GM18909 (cell line): ENCODE results near the gene ACSL6.

Experiments used
- ATAC-seq: cut with Tn5 transposase; IDR thresholded peaks from one replicate; pipeline ENCODE4 v1.9.1; 2021; ENCODE audit warnings: mild to moderate bottlenecking; ENCODE audit not compliant: unreplicated experiment, poor library complexity

ACSL6 gene

DNA sequence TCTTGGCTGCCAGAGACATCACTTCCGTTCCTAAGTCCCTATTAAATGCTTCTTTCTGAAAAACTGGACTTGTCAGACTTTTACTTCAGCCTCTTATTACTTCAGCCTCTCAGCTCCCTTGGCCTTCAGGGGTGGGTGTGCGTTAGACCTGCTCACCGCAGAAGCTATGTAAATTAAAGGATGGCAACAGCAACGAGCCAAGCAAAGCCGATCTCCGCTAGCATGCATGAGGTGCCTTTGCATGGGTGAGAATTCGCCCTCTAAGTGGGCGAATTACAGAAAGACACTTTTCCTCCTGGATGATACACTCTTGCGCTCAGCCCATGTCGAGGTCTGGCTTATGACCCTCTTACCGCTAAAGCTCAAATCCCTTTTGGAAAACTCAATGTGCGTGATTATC lies 38.1 kb upstream of the ACSL6 start:
- no peak for ATAC-seq

DNA sequence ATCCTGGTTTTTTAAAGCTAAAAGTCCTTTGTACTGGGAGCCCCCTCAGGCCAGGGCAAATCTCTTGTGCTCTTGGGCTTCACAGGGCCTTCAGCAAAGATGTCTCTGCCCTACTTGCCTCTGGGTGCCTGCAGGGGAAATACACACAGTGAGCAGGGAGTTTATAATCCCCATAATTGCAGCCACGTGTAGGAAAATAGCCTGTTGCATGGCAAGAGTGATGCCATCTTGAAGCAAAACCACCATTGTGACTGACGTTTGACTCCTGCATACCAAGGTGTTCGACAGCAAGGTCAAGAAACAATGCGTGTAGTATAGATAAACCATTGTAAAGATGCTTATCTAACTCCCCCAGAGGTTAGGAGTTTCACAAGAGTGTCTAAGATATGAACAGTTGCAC lies 37.6 kb upstream of the ACSL6 start:
- ATAC-seq = no peak

DNA sequence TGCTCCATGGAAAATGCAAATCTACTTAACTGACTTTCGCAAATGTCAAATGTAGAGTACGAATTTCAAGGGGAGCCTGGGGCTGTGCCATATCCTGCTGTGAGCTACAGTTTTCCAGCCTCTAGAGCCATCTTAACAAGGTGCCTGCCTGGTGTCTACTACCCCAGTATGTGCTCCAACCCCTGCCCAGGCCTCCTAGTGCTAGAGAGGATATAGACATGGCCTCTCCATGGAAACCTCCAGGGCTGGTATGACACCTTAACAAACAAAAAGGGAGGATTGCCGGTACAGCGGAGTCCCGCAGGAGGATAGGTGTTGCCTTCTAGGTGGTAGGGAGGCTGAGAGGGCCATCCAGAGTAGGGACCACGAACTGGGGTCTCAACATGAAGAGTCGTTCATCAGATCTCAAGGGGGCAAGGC lies 35.4 kb upstream of the ACSL6 start:
- ATAC-seq = no peak

DNA sequence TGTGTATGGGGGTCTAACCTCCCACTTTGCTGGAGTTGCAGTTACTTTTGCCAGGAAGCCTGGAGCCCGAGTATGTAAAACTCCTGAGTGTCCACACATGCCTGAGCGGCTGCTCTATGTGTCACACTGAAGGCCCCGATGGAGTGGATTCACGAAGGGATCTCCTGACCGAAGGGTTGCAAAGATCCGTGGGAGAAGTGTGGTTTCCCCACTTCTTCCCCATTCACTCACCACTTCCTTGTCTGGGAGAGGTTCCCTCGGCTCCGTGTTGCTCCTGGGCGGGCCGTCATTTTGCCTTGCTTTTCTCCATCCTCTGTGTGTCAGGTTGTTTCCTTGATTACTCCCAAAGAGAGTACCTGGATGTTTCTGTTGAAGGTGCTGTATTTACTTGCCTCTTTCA lies 32.7 kb upstream of the ACSL6 start:
- ATAC-seq = no peak

DNA sequence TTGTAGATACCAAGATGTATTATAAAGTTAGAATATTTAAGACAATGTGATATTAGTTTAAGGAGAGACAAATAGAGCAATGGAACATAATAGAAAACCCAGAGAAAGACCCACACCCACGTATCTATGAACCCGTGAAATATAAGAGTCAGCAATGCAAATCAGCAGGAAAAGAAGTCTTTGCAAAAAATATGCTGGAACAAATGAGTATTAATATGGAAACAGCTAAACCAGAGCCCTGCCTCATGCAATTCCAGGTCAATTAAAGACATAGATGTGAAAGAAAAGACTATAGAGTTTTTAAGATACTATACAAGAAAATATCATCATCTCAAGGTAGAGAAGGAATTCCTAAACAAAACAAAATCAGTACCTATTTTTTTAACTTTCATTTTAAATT lies 25.9 kb upstream of the ACSL6 start:
- no peak for ATAC-seq

DNA sequence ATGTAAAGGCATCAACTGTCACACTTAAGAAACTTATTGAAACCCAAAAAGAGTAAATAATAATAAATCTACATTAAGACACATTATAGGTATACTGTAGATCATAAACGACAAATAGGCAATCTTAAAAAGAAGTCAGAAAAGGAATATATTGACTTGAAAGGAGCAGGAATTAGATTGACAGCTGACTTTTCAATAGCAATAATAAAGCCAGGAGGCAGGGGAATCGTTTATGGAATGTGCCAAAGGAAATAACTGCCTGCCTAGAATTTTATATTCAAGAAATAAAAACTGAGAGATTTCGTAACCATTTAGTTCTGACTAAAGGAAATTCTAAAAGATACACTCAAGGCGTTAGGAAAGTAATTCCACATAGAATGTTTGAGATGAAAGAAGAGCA lies 21.7 kb upstream of the ACSL6 start:
- no peak for ATAC-seq

DNA sequence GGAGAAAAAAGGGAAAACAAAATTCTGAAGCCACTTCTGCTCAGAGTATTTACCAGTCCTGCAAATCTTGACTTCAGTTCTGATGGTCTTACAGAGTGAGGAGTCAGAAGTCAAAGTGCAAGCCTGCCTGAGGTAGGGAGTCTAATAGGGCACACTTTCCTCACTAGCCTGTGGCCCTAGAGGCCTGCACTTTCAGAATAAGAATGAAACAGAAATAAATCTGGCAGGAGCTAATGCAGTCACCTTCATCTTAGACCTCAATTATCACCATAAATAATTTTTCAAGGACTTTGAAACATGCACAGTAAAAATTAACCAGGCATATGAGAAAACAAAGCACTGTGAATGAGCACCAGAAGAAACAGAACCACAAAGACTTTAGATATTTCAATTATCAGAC lies 20.7 kb upstream of the ACSL6 start:
- no peak for ATAC-seq

DNA sequence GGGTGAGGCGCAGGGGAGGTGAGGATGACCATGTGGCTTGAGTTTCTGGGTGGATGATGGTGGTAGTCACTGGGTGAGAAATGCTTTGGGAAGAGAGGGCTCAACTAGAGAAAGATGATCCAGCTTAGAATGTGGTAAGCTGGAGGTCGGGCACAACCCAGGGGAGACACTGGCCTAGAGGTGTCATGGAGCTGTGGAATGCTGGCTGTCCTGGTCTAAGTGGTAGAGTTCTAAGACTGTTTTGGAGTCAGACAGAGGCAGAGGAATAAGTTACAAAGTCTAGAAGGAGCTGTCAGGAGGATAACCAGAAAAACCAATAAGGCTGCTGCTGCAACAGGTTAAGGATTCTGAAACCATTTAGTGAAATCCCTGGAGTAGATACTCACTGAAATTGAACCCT lies 19.2 kb upstream of the ACSL6 start:
- no peak for ATAC-seq

DNA sequence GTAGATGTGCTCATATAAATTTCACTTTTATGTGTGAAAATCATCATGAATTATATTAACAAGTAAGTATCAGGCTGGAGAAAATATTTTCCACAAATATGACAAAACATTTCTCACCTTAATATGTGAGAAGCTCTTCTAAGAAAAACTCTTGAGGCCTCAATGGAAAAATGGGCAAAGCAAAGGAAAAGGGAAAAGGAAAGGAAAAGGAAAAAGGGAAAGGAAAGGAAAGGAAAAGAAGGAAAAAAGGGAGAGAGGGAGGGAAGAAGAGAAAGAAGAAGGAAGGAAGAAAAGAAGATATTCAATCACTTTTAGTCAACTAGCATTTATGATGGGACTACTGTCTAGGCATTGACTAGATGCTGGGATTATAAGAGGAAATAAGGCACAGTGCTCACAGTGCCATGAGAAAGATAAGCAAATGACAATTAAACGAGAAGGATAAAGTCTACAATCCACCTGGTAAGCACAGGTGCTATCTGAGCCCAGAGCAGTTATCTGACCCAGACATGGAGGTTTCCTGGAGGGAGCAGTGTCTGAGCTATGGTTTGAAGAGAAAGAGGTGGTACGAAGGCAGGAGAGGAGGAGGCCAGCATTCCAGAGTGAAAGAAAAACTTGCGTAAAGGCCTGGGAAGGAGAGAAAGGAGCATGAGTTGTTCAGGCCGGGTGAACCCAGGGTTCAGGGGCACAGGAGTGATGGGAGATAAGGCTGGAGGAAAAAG lies 18.3 kb upstream of the ACSL6 start:
- ATAC-seq = no peak

DNA sequence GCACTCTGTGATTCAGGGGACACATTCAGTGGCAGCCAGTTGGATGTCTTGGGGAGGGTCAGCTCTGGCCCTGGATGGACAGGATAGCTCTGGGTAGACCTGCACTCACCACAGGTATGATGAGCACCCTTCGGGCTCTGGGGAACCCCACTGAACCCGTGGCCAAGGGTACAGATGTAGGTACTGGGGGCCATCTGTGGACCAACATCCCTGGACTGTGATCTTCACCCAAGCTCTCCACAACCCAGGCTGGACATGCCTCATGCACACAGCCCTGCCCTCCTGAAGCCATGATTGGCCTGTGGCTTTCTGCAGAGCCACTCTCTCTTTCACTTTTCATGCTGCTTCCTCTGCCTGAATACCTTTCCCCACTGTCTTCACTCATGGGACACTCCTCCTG lies 15.6 kb upstream of the ACSL6 start:
- no peak for ATAC-seq

DNA sequence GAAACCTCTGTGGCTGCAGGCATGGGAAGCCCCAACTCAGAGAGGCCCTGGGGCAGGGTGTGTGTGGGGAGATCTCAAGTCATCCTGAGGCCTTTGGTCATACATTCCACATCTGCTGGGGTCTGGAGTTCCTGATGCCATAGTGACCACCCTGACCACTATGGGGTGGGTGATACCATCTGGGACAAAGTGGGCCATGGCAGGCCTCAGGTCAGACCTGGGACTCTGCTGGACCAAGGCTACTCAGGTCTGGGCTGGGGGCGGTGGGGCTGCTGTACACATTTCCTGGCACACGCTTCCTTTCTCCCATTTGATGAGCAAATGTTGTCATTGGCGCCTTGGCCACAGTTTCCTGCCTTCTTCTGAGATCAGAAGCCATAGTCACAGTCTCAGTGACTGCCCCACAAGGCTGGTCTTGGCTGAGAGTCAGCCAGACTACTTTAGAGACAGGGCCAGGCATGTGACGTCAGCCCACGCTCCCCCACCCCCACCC lies 15.1 kb upstream of the ACSL6 start:
- no peak for ATAC-seq

DNA sequence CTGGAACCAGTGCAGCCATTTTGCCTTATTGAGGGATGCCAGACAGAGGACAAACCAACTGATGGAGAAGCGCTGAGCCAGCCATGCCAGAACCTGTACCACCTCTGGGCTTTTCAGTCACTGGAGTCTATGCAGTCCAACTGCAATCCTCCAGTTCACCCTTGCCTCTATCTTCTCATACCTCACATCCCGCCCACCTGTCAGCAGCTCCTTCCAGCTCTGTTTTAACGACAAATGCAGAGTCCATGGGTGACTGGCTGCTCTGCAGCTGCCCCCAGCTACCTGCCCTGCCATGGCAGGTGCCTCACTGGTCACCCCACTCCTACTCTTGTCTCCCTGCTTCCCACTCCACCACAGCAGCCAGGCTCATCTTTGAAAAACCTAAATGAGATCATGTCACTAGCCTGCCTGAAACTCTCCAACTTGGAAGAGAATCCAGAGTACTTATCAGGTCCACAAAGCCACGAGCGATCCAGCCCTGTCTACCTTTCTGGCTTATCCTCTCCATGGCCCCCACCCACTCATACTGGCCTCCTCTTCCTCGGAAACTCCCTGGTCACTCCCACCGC lies 14.0 kb upstream of the ACSL6 start:
- ATAC-seq = no peak

DNA sequence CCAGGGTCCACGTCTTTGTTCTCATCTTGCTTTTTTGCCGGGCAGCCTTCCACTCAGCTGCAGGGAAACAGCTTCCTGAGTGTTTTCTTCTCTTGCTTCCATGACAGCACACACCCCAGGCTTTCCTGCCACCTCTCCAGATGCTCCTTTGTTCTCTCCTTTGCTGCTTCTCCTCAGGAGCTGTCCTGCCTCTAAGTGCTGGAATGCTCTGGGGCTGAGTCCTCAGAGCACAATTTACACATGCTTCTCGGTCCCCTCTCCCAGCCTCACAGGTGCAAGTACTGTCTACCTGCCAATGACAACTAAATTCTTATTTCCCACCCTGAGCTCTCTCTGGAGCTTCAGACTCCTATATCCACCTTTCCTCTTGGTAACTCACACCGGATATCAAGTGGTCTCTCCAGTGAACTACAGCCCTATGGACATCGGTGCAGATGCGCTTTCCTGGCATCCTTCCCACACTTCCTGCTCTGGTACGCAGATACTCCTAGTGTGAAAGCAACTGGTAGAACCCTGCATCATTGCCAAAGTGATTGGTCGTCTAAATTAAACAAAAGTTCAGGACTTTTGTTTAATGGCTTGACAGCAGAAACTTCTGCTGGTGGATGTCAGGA lies 13.4 kb upstream of the ACSL6 start:
- ATAC-seq = no peak

DNA sequence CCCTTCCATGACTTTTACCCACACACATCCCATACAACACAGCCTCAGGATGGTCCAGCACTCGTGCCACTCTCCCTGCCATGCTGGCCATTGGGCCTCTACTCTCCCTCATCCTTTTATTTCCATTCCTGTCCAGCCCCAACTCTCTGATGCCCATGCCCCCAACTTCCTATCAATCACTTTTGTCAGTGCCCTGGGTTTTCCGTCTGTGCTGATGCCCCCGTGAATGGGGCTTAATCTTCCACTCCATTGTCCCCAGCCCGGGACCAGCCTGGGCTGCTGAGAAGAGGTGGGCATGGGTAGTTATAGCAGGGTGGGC lies 12.6 kb upstream of the ACSL6 start:
- no peak for ATAC-seq

DNA sequence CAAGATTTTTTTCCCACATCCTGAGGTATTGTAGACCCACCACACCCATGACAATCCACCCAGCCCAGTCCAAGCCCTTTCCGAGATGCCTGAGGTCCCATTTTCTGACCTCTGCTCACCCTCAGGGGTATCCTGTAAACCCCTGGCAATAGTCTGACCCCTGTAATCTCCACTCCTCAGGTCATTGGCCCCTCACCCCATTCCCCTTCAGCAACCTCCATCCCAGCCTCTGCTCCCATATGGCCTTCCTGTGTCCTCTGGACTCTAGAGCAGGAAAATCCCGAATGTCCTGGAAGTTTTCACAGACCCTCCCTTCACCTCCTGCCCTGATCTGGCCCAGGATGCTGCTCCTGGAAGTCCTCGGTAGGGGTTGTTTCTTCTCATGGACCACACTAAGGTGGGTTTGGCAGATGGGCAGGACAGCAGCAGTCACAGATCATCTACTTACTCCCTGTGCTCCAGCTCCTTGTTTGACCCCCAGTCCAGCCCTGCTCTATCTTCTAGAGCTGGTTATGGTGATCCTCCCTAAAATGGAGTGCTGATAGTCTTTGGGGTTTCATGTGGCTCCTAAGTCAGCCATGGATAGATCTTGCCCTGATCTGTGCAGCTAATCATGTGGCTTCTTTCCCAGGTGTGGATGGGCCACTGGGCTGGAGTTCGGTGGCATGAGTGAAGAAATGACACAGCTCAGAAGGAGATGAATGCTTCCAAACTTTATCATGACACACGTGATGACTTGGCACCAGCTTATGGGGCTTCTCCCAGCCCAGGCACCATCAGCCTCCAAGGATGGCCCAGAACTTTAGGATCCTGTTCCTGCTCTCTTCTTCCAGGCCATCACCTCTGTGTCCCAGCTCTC lies 12.0 kb upstream of the ACSL6 start:
- ATAC-seq = no peak

DNA sequence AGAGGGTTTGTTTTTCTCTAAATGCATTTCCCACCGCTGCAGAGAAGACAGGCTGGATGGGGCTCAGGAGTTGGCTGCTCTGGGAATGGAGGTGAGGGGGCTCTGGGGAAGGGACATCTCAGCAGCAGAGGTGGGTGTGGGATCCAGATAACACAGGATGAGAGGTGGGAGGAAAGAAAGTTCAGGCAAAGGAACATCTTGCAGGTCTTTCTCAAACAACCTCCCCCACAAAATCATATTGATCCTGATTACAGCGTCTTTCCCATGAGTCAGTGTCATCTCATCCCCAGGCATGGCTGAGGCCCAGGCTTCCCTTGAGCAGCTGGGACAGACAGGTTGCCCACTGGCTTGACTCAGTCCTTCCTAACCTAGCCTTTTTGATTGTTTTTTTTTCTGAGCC lies 11.3 kb upstream of the ACSL6 start:
- ATAC-seq = no peak

DNA sequence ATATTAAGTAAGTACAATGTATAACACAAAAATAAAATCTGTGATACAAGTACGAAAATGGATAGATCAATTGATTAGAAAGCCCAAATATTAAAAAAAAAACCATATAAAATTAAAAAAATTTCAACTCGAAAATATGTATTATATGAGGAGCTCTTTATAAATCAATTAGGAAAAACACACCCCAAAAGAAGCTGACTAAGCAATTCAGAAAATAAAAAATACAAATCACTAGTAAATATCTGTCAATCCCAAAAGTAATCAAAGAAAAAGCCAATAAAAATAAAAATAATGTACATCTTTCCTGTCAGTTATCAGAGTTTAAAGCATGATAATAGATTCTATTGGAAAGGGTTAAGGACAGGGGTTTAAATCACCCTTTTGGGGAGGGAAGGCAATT lies 10.2 kb upstream of the ACSL6 start:
- ATAC-seq = no peak

DNA sequence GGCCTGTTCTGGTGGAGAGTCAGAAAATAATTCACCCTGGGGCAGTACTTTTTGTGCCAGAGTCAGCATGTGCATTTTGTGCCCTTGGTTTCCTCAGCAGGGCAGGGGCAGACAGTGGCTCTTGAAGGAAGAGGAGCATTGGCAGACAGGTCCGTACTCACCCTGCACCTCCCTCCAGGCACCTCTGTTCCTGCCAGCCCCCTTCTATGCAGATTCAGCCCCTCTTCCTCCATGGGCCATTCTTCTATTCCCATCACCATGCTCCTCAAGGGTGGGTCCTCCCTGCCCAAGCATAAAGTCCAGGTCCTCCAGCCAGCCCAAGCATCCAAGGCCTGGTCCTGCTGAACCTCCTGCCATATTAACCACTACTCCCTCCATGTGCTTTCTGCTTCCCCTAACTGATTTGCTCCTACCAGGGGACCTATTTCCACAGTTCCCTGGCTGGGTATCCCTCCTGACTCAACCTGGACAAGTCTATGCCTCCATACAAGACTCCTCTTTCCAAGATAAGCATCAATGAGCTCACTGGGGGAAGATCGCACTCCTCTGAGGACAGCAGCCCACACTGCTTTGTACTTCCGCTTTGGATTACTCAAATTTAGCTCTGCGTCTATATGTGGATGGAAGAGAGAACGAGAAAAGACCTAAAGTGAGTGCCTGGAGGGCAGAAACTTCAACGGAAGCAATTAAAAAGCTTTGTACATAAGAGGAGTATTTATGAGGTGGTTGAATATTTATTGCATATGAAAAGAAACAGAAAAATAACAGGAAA lies 9.3 kb upstream of the ACSL6 start:
- ATAC-seq = peak; percentile 23

DNA sequence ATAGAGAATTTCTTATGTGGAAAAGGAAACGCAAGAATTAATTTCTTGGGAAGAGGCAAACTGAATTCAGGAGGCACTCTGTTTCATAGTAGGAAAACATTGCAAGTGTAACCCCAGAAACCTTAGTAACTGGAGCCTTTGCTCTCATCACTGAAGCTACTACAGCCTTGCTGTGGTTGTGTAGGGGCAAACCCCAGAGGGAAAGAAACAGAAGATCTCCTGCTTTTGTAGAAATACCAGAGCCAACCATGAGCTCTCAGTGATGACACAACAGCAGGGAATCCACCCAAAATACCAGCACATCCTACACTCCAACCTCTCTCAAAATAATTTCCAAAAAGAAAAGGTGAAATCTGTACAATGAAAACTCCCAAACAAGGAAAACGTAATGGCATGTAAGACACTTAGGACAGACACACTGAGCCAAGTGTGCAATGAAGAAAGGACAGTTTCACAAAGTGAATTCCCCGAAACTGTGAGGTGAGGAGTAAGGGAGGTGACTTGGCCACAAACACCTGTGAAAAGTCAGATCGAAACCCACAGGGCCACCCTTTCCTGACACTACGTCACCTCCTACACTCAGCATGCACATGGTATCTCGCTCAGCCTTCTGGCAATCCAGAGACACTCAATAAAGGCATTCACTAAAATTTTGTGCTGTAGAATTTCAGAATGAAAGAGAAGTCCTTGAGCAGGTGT lies 8.5 kb upstream of the ACSL6 start:
- ATAC-seq = peak; percentile 98

DNA sequence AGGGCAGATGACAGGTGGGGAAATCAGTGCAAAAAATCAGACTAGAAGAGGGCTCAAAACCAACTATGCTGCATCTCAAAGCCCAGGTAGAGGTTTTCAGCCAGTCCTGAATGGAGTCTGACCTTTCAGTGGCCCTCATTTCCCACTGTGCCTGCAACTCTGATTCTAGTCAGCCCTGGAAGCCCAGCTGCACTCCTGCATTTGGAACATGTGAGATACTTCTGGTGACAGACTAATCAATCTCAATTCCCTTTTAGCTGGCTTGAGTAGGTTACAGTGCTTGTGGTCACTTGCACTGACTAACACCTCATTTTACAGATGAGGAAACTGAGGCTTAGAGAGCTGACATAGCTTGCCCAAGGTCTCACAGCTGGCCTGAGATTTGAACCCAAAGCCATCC lies 7.9 kb upstream of the ACSL6 start:
- ATAC-seq = peak; percentile 32
